GM19452 (cell line): Measurements from ENCODE around the gene SNED1.
"Not testable (repeated sequence)": the region's sequence is repeated elsewhere in the genome, so short reads cannot be mapped to it uniquely, and the experiment has no call there.

Source experiments
- ATAC-seq: cut with Tn5 transposase; IDR thresholded peaks from one replicate; pipeline ENCODE4 v1.9.1; 2021; ENCODE audit not compliant: unreplicated experiment

Gene SNED1

GRCh38 chr2:240972201-240972600 is 26.2 kb upstream of the SNED1 start:
- ATAC-seq = no peak

DNA sequence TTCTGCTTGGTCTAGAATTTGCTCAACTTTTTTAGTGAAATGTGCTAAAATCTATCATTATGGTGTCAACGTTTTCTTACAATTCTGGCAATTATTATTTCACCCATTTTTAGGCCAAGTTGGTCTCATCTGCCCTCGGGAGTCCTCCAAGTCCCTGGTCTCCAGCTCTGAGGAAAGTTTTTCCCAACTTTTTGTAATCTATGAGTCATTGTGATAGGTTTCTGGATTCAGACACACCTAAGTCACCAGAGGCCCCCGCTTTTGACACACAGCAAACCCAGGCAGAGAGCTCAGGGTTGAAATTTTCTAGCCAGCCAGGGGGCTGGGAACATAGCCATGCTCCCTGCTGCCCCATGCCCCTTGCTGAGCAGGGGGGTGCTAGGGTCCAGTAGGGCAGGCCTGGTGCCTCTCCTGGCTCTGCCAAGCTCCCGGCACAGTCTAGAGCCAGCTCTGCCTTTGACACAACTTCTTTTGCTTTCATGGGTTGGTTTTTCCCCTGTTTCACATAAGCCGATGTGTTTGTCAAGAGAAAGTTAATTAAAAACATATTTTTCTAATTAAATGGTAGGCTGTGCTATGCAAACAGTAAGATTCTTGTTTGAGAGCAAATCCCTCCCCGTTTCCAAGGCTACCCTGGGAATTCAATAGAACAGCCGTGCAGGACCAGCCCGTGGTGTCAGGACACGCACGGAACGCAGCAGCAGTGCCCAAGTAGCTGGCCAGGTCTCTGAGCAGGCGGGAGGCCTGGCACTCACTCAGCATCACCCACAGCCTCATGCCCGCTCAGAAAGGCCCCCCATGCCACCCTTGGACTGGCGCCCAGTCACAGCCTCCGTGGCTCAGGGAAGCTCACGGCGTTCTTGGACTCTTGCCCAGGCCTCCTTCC is 25.5 kb upstream of the SNED1 start:
- ATAC-seq = no peak

DNA sequence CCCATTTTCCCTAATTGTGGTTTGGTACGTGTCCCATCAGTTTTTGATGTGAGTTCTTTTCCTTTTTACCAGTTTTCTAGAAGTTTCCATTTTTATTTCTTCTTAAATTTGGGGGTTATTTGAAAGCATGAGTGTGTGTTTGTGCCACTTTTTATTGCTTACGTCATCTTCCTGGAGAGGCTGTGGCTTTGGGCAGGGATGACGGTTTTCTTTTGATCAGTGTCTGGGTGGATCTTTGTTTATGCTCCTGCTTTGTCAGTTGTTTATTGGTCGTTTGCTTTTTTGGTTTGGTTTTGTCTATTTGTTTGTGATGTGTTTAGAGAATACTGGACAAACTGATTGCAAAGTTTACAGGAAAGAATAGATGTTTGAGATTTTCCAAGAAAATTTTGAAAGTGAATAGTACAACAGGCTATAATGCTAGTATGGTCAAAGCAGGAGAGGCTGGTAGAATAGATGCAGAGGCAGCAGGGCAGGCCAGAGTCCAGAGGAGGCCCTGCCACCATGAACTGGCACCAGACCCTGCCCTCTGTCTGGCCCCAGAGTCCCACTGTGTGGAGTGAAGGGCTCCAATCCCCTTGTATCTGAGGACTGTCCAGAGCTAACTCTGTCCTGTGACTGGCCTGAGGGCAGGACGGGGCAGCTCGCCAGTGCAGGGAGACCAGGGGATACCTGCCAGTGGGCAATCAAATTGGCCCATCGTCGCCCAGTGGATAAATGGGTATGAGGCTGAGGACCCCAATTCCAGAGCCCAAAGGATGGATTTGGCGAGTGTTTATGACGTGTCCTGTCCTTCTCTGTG is 23.4 kb upstream of the SNED1 start:
- no peak for ATAC-seq

DNA sequence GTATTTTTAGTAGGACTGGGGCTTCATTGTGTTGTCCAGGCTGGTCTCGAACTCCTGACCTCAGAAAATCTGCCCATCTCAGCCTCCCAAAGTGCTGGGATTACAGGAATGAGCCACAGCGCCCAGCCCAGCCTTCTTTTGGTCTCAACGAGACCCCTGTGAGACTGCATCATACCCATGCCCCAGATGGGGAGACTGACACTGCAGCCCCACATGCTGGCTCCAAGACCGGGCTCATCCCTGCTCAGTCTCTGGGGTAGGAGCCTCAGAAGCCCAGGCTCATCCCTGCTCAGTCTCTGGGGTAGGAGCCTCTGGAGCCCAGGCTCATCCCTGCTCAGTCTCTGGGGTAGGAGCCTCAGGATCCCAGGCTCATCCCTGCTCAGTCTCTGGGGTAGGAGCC is 22.5 kb upstream of the SNED1 start:
- ATAC-seq = not testable (repeated sequence)

- no peak for ATAC-seq
These were observed 17.1 kb upstream of the SNED1 start for GRCh38 chr2:240981280-240981679.

DNA sequence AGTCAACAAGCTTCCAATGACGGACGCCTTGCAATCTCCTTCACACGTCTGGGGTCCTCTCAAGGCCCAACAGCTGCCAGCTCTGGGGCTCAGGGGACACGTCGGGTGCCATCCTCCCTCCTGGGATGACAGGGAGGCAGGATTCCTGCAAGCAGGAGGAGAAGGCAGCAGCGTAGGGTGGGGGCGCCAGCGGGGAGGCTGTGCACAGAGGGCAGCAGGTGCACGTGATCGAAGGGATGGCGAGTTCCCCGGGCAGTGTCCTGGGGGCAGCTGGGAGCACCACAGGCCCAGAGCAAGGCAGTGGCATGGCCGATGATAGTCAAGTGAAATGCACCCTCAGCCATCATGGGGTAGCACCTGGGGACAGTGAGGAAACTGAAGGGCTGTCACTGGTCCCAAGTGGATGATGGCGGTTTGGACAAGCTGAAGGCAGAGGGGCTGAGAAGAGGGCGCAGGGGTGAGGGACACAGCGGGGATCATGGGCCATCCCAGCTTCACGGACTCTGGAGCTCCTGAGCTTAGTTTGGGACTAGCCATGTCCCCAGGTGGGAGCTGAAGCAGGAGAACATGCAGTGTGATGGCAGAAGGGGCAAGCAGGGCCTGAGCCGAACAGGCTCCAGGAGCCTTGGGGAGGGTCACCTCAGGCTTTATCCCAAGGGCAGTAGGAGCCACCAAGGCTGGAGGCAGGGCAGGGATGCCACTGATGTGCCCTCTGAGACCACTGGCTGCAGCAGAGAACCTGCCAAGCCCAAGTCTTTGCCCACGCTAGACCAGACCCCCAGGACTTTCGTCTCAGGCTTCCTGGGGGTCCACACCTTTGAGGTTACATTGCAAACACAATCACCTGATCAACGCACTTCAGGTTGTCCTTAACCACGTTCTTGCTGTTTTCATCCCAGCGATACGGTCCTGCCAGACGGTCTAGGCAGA is 16.3 kb upstream of the SNED1 start:
- ATAC-seq = no peak

DNA sequence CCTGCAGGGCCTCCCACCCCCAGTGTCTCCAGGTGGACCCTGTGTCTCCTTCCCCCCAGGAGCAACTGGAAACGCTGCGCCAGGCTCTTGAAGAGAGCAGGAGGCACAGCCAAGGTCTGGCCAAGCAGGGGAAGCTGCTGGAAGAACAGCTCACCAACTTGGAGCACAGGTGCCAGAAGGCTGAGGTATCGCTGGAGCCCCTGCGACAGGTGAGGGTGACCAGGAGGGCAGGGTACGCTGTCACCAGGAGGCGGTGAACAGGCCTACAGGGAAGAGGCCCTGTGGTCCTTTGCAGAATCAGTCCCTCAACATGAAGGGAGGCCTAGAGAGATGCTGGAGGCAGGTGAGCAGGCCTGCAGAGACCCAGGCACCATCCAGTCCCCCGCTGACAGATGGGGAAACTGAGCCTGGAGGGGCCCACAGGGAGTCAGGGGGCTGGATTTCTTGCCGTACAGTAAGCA is 15.6 kb upstream of the SNED1 start:
- no peak for ATAC-seq

- no peak for ATAC-seq
These were observed 14.9 kb upstream of the SNED1 start for GRCh38 chr2:240983361-240983995.

- no peak for ATAC-seq
These were observed 14.4 kb upstream of the SNED1 start for GRCh38 chr2:240983996-240984498.

GRCh38 chr2:240985881-240986786 is 12.3 kb upstream of the SNED1 start:
- ATAC-seq = no peak

GRCh38 chr2:240986787-240987411 is 11.5 kb upstream of the SNED1 start:
- ATAC-seq = no peak

DNA sequence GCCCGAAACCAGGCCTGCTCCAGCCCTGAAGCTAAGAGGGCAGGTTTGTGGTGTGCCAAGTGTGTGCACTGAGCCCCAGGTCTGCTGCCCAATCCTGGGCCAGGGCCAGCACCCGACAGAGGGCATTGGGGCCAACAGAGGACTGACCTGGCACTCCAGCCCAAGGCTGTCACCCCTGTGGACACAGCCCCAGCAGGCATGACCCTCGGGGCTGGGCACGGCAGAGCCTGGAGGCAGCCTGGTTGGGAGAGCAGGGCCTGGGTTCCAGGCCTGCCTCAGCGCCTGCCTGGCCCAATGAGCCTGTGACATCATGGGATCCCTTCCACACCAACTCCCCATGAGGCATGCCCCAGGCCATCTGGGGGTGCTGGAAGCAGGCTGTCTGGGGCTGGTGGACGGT is 10.8 kb upstream of the SNED1 start:
- no peak for ATAC-seq

GRCh38 chr2:240988146-240988545 is 10.3 kb upstream of the SNED1 start:
- no peak for ATAC-seq

- no peak for ATAC-seq
These were observed 9.7 kb upstream of the SNED1 start for GRCh38 chr2:240988571-240989271.

GRCh38 chr2:240989451-240990265 is 8.8 kb upstream of the SNED1 start:
- no peak for ATAC-seq

- ATAC-seq = no peak
These were observed 8.2 kb upstream of the SNED1 start for GRCh38 chr2:240990266-240990529.

GRCh38 chr2:240990726-240991377 is 7.6 kb upstream of the SNED1 start:
- ATAC-seq = no peak
